Uterus (tissue), 4 donors: ENCODE measurements around the gene CHPT1. TPM values are rescaled to one million over a fixed set of nuclear protein-coding genes. Genes with fewer than 3 reads are reported as not detected.

Source experiments
- DNase-seq, 2 donors: peaks; one replicate each; pipeline ENCODE4 v3.0.0-alpha.2; 2019 to 2020
- H3K27ac ChIP-seq, 2 donors: fragments of 200-600 bp; sonication (generic); 1 replicate in 1 of 2; 2 replicates in 1 of 2; pipeline ENCODE4 v1.5.1; 2016 to 2018
- H3K27me3 ChIP-seq, 2 donors: fragments of 200-600 bp; sonication (generic); one replicate each; pipeline ENCODE4 v1.5.1; 2018 to 2019; ENCODE audit warnings: control low read depth in 1 of 2
- H3K36me3 ChIP-seq, 2 donors: fragments of 200-600 bp; sonication (generic); one replicate each; pipeline ENCODE4 v1.5.1; 2019; ENCODE audit warnings: control low read depth in 1 of 2
- H3K4me1 ChIP-seq, 2 donors: fragments of 200-600 bp; sonication (generic); one replicate each; pipeline ENCODE4 v1.5.1; 2018 to 2019; ENCODE audit warnings: control low read depth in 1 of 2
- H3K4me3 ChIP-seq, 2 donors: fragments of 200-600 bp; sonication (generic); 1 replicate in 1 of 2; 2 replicates in 1 of 2; pipeline ENCODE4 v1.5.1; 2018 to 2019; ENCODE audit warnings: mild to moderate bottlenecking in 1 of 2
- H3K9me3 ChIP-seq, 2 donors: fragments of 200-600 bp; sonication (generic); one replicate each; pipeline ENCODE4 v1.5.1; 2019; ENCODE audit warnings: control low read depth in 1 of 2
- POLR2A ChIP-seq, 2 donors: fragments of 450-650 bp; IDR thresholded peaks; one replicate each; pipeline ENCODE4 v1.6.1; 2016; ENCODE audit warnings: antibody characterized with exemption in 2 of 2, mild to moderate bottlenecking in 1 of 2, moderate library complexity in 1 of 2
- intact Hi-C: fragments of 100-400 bp; cut with DNase I; formaldehyde crosslinking; loops from one replicate; pipeline ENCODE4 v1.15.1; 2023; ENCODE audit warnings: low total_unique reads
- total RNA-seq, 4 donors: library from RNA; depleted of rRNA in 3 of 4; stranded (reverse); fragments of >200 nt in 3 of 4; gene quantifications; one replicate each; pipeline versions ENCODE4 v1.1.0 to v1.2.4, GENCODE V29; 2014 to 2023
- TF ChIP-seq, protein P1 (sequence below), 4 experiments: fragments of 200-600 bp in 2 of 4; fragments of 450-650 bp in 2 of 4; sonication (generic) in 2 of 4; IDR thresholded peaks; one replicate each; pipeline ENCODE4 v1.5.1; 2016 to 2019; ENCODE audit warnings: antibody characterized with exemption in 4 of 4, mild to moderate bottlenecking in 2 of 4, moderate library complexity in 1 of 4
- donor health status: DM: yes; HTN: yes; CAD: no.

CHPT1 gene
- total RNA-seq, 4 donors from 2014 or later: 22.5 to 105 (median 51.1) TPM

DNA sequence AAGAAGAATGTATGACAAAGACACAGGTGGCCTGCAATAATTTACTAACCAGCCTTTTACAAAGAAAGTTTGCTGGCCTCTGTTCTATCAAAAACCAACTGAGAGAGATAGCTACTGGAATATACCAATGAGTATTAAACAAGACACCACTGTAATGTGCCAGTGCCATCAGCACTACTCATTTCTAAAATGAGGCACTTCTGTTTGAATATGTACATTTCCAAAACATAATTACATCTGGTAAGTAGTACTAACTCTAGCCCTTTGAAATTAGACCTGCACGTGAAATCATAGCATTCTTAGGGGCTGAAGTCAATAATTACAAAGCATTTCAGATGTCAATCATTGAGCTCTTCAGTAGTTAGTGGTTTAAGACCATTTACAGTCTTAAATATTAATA lies 48.8 kb downstream of the CHPT1 start:
- intact Hi-C loops: no loop called here
- no peak overlapping the region for H3K4me3 ChIP-seq
- no peaks in the 10 kb centered on the region for H3K36me3 ChIP-seq
- TF ChIP-seq, protein P1, sequence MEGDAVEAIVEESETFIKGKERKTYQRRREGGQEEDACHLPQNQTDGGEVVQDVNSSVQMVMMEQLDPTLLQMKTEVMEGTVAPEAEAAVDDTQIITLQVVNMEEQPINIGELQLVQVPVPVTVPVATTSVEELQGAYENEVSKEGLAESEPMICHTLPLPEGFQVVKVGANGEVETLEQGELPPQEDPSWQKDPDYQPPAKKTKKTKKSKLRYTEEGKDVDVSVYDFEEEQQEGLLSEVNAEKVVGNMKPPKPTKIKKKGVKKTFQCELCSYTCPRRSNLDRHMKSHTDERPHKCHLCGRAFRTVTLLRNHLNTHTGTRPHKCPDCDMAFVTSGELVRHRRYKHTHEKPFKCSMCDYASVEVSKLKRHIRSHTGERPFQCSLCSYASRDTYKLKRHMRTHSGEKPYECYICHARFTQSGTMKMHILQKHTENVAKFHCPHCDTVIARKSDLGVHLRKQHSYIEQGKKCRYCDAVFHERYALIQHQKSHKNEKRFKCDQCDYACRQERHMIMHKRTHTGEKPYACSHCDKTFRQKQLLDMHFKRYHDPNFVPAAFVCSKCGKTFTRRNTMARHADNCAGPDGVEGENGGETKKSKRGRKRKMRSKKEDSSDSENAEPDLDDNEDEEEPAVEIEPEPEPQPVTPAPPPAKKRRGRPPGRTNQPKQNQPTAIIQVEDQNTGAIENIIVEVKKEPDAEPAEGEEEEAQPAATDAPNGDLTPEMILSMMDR (IDR thresholded peaks at IDR 0.05): no peak
- no peak for TF ChIP-seq POLR2A (IDR thresholded peaks at IDR 0.05)
- no peak overlapping the region for H3K27ac ChIP-seq
- DNase-seq: no peak
- H3K4me1 ChIP-seq: no peaks in the 10 kb centered on the region
- H3K27me3 ChIP-seq: no peaks in the 10 kb centered on the region
- H3K9me3 ChIP-seq: no peaks in the 10 kb centered on the region

DNA sequence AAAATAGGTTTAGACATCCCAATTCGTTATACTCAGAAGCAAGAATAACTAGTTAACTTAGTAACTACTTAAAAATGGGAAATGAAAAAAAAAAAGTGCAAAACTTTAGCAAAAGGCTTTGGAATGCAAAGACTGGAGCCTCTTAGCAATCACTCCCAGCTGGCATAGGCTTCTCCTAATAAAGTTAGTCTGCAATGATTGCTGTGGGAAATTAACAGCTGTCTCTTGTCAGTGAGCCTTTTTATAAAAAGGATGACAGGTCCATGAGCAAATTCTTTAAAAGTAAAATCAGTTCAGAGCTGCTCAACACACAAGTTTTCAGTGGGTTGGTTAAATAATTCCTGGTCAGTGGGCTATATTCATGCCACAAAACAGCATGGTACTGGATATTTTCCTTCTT lies 49.2 kb downstream of the CHPT1 start:
- no peaks in the 10 kb centered on the region for H3K4me1 ChIP-seq
- H3K9me3 ChIP-seq: no peaks in the 10 kb centered on the region
- no peak overlapping the region for H3K4me3 ChIP-seq
- H3K36me3 ChIP-seq: no peaks in the 10 kb centered on the region
- no peaks in the 10 kb centered on the region for H3K27me3 ChIP-seq
- DNase-seq: no peak
- no peak overlapping the region for H3K27ac ChIP-seq
- intact Hi-C loops: no loop called here
- TF ChIP-seq POLR2A (IDR thresholded peaks at IDR 0.05): no peak
- TF ChIP-seq, protein P1 (IDR thresholded peaks at IDR 0.05): no peak

DNA sequence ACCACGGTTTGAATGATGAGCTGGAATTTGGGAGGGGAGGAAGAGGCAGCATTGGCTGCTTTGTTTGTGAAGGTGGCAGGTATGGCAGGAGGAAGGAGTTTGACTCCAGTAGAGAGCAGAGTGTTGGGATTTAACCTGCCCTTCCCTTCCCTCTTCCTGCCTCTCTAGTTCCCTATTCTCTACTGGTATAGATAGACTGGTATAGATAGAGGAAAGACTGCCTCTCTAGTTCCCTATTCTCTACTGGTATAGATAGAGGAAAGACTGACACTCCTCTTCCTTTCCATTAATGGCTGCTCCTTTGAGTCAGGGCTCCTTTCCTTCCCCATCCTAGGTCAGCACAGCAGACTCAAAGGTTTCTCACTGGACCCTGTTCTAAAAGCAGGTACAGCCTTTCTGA lies 50.3 kb downstream of the CHPT1 start:
- Histone ChIP-seq H3K4me1 (no peaks in the 10 kb centered on the region), H3K36me3 (no peaks in the 10 kb centered on the region), H3K27me3 (no peaks in the 10 kb centered on the region), H3K9me3 (no peaks in the 10 kb centered on the region), H3K27ac (no peak overlapping the region), H3K4me3 (no peak overlapping the region)
- DNase-seq: no peak
- TF ChIP-seq, protein P1 (IDR thresholded peaks at IDR 0.05): no peak
- intact Hi-C loops: no loop called here

DNA sequence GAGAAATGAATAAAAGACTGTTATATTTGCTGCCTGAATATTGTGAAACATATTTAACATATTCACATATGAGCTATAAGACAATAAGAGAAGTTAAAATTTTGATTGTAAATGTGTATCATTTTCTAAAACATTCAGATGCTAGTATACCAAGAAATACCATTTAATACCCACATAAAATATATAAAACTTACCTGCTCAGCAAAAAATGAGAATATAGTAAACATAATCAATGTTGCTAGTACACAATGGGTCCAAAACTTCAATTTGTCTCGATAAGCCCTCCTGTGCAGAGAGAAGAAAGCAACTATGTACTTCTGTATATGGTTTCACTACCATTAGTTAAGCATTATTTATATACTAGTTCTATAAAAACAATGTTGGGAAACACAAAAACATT lies 51.5 kb downstream of the CHPT1 start:
- H3K9me3 ChIP-seq: no peaks in the 10 kb centered on the region
- H3K27me3 ChIP-seq: no peaks in the 10 kb centered on the region
- no peak overlapping the region for H3K27ac ChIP-seq
- H3K36me3 ChIP-seq: no peaks in the 10 kb centered on the region
- intact Hi-C loops: no loop called here
- no peak for TF ChIP-seq POLR2A (IDR thresholded peaks at IDR 0.05)
- TF ChIP-seq, protein P1 (IDR thresholded peaks at IDR 0.05): no peak
- no peak for DNase-seq
- H3K4me1 ChIP-seq: no peaks in the 10 kb centered on the region
- H3K4me3 ChIP-seq: no peak overlapping the region

DNA sequence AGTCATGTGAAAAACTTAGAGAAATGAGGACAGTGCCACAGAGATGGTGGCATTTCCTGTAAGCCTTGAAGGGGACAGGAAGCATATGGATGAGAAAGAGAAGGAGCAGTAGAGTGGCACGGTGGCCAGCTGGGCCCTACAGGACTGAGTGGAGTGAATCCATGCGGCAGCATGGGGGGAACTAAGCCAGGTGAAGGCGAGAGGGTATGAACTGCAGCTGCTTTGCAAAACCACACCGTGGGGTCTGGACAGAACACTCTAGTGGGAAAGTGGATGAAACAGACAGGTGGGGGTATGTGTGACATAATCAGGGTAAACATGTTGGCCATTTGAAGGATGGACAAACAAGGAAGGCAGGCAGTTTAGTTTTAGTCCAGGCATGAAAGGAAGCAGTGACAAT lies 52.2 kb downstream of the CHPT1 start:
- H3K36me3 ChIP-seq: no peaks in the 10 kb centered on the region
- no peaks in the 10 kb centered on the region for H3K9me3 ChIP-seq
- H3K4me3 ChIP-seq: no peak overlapping the region
- TF ChIP-seq, protein P1 (IDR thresholded peaks at IDR 0.05): no peak
- TF ChIP-seq POLR2A (IDR thresholded peaks at IDR 0.05): no peak
- no peak overlapping the region for H3K27ac ChIP-seq
- H3K27me3 ChIP-seq: no peaks in the 10 kb centered on the region
- intact Hi-C loops: no loop called here
- H3K4me1 ChIP-seq: no peaks in the 10 kb centered on the region
- no peak for DNase-seq
